ENCODE data around the gene SORCS2. TPM values are rescaled to one million over a fixed set of nuclear protein-coding genes. Genes with fewer than 3 reads are reported as not detected.

Gene SORCS2
- total and polyA plus RNA-seq, 4 donors, result 2.2 to 7.7 (median 2.5) TPM

DNA sequence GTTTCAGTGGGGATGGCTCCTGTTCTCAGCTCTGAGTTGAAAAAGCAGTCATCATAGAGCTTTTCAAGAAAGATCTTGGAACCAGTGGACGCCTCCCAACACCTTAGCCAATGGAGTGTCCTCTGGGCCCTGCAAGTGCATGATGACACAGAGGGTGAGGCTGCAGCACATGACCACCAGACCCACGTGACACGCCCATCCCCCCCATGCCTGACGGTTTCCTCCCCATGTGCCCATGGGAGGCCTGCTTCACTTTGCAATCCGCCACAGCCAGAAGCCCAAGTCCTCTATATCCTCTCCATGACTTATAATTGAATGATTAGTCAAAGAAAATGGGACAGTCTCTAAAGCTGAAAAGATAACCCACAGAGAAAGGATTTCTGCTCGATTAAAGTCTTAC, 560.3 kb downstream of the SORCS2 start:
- no peak overlapping the region for H3K9ac ChIP-seq (ENCODE audit: insufficient read depth in 1 of 2, low read length in 2 of 2)
- peaks cover 0 to 2% (median 0%) of the 10 kb centered on the region in 4 donors for H3K9me3 ChIP-seq (ENCODE audit: control insufficient read depth in 4 of 4, insufficient read depth in 3 of 4, low read length in 3 of 4)
- no peaks in the 10 kb centered on the region for H3K27me3 ChIP-seq (ENCODE audit: control insufficient read depth in 3 of 3, insufficient read depth in 3 of 3, low read length in 2 of 3)
- peaks cover 0 to 8% (median under 1%) of the 10 kb centered on the region in 5 donors for H3K4me1 ChIP-seq (ENCODE audit: control insufficient read depth in 5 of 5, insufficient read depth in 5 of 5, low read length in 5 of 5)
- H3K36me3 ChIP-seq (ENCODE audit: control insufficient read depth in 4 of 4, insufficient read depth in 4 of 4, low read length in 4 of 4), result peaks cover 0 to 8% (median 0%) of the 10 kb centered on the region in 4 donors
- ATAC-seq (ENCODE audit: insufficient read depth, low FRiP score) (no peak), DNase-seq (no peak)
- 89 to 91% methylated on average over 6 of the region's 6 CpGs for WGBS, 2 donors
- H3K4me3 ChIP-seq, result no peak overlapping the region
- H3K27ac ChIP-seq (ENCODE audit: low read depth in 1 of 2, low read length in 1 of 2), result no peak overlapping the region
- TF ChIP-seq, protein P1, sequence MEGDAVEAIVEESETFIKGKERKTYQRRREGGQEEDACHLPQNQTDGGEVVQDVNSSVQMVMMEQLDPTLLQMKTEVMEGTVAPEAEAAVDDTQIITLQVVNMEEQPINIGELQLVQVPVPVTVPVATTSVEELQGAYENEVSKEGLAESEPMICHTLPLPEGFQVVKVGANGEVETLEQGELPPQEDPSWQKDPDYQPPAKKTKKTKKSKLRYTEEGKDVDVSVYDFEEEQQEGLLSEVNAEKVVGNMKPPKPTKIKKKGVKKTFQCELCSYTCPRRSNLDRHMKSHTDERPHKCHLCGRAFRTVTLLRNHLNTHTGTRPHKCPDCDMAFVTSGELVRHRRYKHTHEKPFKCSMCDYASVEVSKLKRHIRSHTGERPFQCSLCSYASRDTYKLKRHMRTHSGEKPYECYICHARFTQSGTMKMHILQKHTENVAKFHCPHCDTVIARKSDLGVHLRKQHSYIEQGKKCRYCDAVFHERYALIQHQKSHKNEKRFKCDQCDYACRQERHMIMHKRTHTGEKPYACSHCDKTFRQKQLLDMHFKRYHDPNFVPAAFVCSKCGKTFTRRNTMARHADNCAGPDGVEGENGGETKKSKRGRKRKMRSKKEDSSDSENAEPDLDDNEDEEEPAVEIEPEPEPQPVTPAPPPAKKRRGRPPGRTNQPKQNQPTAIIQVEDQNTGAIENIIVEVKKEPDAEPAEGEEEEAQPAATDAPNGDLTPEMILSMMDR (IDR thresholded peaks at IDR 0.05; ENCODE audit: control extremely low read depth, extremely low read depth), result no peak

DNA sequence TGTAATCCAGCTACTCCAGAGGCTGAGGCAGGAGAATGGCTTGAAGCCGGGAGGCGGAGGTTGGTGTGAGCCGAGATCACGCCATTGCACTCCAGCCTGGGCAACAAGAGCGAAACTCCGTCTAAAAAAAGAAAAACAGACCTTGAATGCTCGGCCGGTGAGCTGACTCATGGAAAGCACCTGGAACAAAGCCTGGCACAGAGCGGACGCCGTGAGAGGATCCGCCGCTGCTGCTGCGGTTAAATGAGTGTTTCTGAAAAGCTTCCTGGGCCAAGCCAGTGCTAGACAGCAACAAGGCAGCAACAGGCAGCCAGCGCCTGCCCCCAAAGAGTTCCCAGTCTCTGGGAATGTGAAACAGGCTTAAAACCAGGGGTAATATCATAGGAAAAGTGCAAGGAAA, 560.9 kb downstream of the SORCS2 start:
- H3K36me3 ChIP-seq (ENCODE audit: control insufficient read depth in 4 of 4, insufficient read depth in 4 of 4, low read length in 4 of 4), result peaks cover 0 to 8% (median 1%) of the 10 kb centered on the region in 4 donors
- H3K9me3 ChIP-seq (ENCODE audit: control insufficient read depth in 4 of 4, insufficient read depth in 3 of 4, low read length in 3 of 4), result peaks cover 0 to 2% (median 0%) of the 10 kb centered on the region in 4 donors
- no peak overlapping the region for H3K9ac ChIP-seq (ENCODE audit: insufficient read depth in 1 of 2, low read length in 2 of 2)
- no peaks in the 10 kb centered on the region for H3K27me3 ChIP-seq (ENCODE audit: control insufficient read depth in 3 of 3, insufficient read depth in 3 of 3, low read length in 2 of 3)
- WGBS, 2 donors, result 94 to 95% methylated on average over 15 of the region's 15 CpGs
- ATAC-seq (ENCODE audit: insufficient read depth, low FRiP score) (peak; percentile 47), DNase-seq (no peak)
- H3K4me3 ChIP-seq, result no peak overlapping the region
- peaks cover 0 to 8% (median 2%) of the 10 kb centered on the region in 5 donors for H3K4me1 ChIP-seq (ENCODE audit: control insufficient read depth in 5 of 5, insufficient read depth in 5 of 5, low read length in 5 of 5)
- TF ChIP-seq, protein P1 (IDR thresholded peaks at IDR 0.05; ENCODE audit: control extremely low read depth, extremely low read depth), result no peak
- H3K27ac ChIP-seq (ENCODE audit: low read depth in 1 of 2, low read length in 1 of 2), result no peak overlapping the region

DNA sequence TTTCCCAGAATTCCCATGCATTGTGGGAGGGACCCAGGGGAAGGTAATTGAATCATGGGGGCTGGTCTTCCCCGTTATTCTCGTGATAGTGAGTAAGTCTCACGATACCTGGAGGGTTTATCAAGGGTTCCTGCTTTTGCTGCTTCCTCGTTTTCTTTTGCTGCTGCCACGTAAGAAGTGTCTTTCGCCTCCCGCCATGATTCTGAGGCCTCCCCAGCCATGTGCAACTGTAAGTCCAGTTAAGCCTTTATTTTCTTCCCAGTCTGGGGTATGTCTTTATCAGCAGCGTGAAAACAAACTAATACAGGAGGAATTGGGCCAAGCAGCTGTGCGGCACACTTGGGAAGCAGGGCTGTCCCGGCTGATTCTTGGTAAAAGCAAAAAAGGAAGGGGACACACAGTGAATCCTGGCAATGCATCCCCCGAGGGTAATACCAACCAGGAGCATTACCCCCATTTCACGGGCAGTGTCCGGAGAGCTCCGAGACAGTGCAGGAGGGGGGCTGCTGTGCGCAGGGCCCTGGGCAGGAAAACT, 561.7 kb downstream of the SORCS2 start:
- ATAC-seq (ENCODE audit: insufficient read depth, low FRiP score) (no peak), DNase-seq (no peak)
- peaks cover 0 to 8% (median 2%) of the 10 kb centered on the region in 5 donors for H3K4me1 ChIP-seq (ENCODE audit: control insufficient read depth in 5 of 5, insufficient read depth in 5 of 5, low read length in 5 of 5)
- no peak overlapping the region for H3K4me3 ChIP-seq
- WGBS, 2 donors, result 82 to 84% methylated on average over 15 of the region's 15 CpGs
- no peaks in the 10 kb centered on the region for H3K27me3 ChIP-seq (ENCODE audit: control insufficient read depth in 3 of 3, insufficient read depth in 3 of 3, low read length in 2 of 3)
- TF ChIP-seq, protein P1 (IDR thresholded peaks at IDR 0.05; ENCODE audit: control extremely low read depth, extremely low read depth), result no peak
- H3K27ac ChIP-seq (ENCODE audit: low read depth in 1 of 2, low read length in 1 of 2), result no peak overlapping the region
- H3K9ac ChIP-seq (ENCODE audit: insufficient read depth in 1 of 2, low read length in 2 of 2), result no peak overlapping the region
- H3K9me3 ChIP-seq (ENCODE audit: control insufficient read depth in 4 of 4, insufficient read depth in 3 of 4, low read length in 3 of 4), result peaks cover 0 to 2% (median 0%) of the 10 kb centered on the region in 4 donors
- peaks cover 0 to 8% (median 2%) of the 10 kb centered on the region in 4 donors for H3K36me3 ChIP-seq (ENCODE audit: control insufficient read depth in 4 of 4, insufficient read depth in 4 of 4, low read length in 4 of 4)
